Heart right ventricle (tissue), 16 donors: ENCODE results near the gene SSBP3. TPM values are rescaled to one million over a fixed set of nuclear protein-coding genes. Genes with fewer than 3 reads are reported as not detected.

Experiments
- ATAC-seq, 8 donors: fragments of 200-7000 bp; cut with Tn5 transposase; one replicate each; pipeline ENCODE4 v1.9.1; 2020; ENCODE audit warnings: mild to moderate bottlenecking in 8 of 8, moderate library complexity in 8 of 8, moderate number of reproducible peaks in 1 of 8
- DNase-seq, 2 donors: peaks; one replicate each; pipeline ENCODE4 v3.0.0-alpha.2; 2020
- H3K27ac ChIP-seq, 10 donors: fragments of 200-600 bp; sonication (generic) in 2 of 10; one replicate each; pipeline versions ENCODE4 v1.5.0 to v1.8.0; 2020 to 2022; ENCODE audit warnings: mild to moderate bottlenecking in 3 of 10
- H3K27me3 ChIP-seq, 7 donors: fragments of 200-600 bp; one replicate each; pipeline ENCODE4 v1.8.0; 2021 to 2022; ENCODE audit warnings: mild to moderate bottlenecking in 2 of 7
- H3K36me3 ChIP-seq, 9 donors: fragments of 200-600 bp; sonication (generic) in 1 of 9; one replicate each; pipeline versions ENCODE4 v1.5.0 to v1.8.0; 2020 to 2022; ENCODE audit warnings: mild to moderate bottlenecking in 2 of 9
- H3K4me1 ChIP-seq, 9 donors: fragments of 200-600 bp; sonication (generic) in 1 of 9; one replicate each; pipeline versions ENCODE4 v1.5.0 to v1.8.0; 2020 to 2022; ENCODE audit warnings: mild to moderate bottlenecking in 4 of 9
- H3K4me3 ChIP-seq, 10 donors: fragments of 200-600 bp; sonication (generic) in 2 of 10; one replicate each; pipeline versions ENCODE4 v1.5.0 to v1.8.0; 2020 to 2022; ENCODE audit warnings: mild to moderate bottlenecking in 7 of 10, moderate library complexity in 2 of 10
- H3K9me3 ChIP-seq, 11 donors: fragments of 200-600 bp in 10 of 11; sonication (generic) in 2 of 11; one replicate each; pipeline versions ENCODE4 v1.5.0 to v1.8.0; 2013 to 2022; ENCODE audit warnings: mild to moderate bottlenecking in 2 of 11, control low read depth in 1 of 11, moderate library complexity in 1 of 11
- CTCF ChIP-seq, 9 donors: fragments of 200-600 bp; sonication (generic) in 2 of 9; IDR thresholded peaks; one replicate each; pipeline versions ENCODE4 v1.5.0 to v1.8.0; 2021 to 2022; ENCODE audit warnings: antibody characterized with exemption in 9 of 9, mild to moderate bottlenecking in 5 of 9, moderate library complexity in 1 of 9
- WGBS, 2 donors: extraction: QIAGEN DNeasy Blood & Tissue Kit; methylation state at CpG; one replicate each; pipeline ENCODE4 v1.1.7; 2013; ENCODE audit warnings: inconsistent platforms in 1 of 2; 5-methylcytosine and 5-hydroxymethylcytosine counted together
- intact Hi-C, 10 donors: fragments of 100-400 bp; cut with DNase I; formaldehyde crosslinking; loops; one replicate each; pipeline versions ENCODE4 v1.11.1 to v1.14.2; 2022
- polyA plus RNA-seq, 2 donors: library from polyadenylated mRNA; stranded (reverse); fragments of 200-250 nt; gene quantifications; one replicate each; pipeline ENCODE4 v1.2.3, GENCODE V29; 2013
- total RNA-seq, 10 donors: library from RNA; stranded (reverse); fragmentation: NEBNext Ultra II Directional in 3 of 10; extraction: Animal tissue kit (Norgen Biotek cat#: 25700) in 3 of 10; gene quantifications; one replicate each; pipeline versions ENCODE4 v1.2.1 to v1.2.4, GENCODE V29; 2021 to 2023
- donor health status: Arrhythmogenic right ventricular cardiomyopathy.
- donor health status: ischemic (EF 13 %, LVEDD 7.1; RV severe dilation, severe dysfunction).
- donor health status: healthy with polysubstance abuse.
- donor health status: DM: no; HTN: yes; CAD: no.
- donor health status: DM: no; HTN: no; CAD: no.
- donor health status: ischemic (EF 25% LVEDD 6.9; RV normal size, moderate dysfunction).
- donor health status: ischemic (EF 25% LVEDD 5.7; RV mildly dilated, moderate dysfunction).
- donor health status: healthy.
- donor health status: DM: yes; HTN: yes; CAD: no.
- donor health status: Ischemic cardiomyopathy.
- donor health status: ischemic (EF 35%, LVEDD 5.7; RV mildly dilated, moderate dysfunction).
- donor health status: nonischemic (EF 11% LVEDD 7.7; RV severe dilation, severe dysfunction).
- donor health status: DM: yes; HTN: yes; CAD: no.
- donor health status: PGD.
- donor health status: ischemic (EF 29% LVEDD 5.4; RV normal size, mild dysfunction).
- donor health status: nonischemic (EF 23%, LVEDD 6.1; RV moderate dilation, normal function).

Gene SSBP3
- total and polyA plus RNA-seq, 12 donors: 17.6 to 71.9 (median 52.8) TPM

DNA sequence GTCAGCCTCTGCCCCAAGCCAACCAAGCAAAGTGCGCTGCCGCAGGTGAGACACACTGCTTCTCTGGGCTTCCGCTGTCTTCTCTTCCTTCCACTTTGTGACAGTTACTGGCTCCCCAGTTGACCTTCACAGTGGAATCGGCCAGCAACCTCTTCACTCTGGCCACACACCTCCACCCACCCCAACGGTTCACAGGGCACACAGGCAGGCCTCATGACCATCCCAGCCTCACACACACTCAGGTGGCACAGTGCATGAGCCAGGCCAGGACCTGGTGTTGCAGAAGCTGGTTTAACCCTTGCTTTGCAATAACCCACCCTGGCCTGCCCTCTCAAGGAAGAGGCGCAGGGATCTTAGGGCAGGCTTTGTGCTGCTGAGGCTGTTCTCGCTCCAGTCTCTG is 69.2 kb downstream of the SSBP3 start:
- H3K4me3 ChIP-seq: no peak overlapping the region
- no peaks in the 10 kb centered on the region for H3K9me3 ChIP-seq
- ATAC-seq: peak in 1 of 8 donors; percentile 19
- peak overlapping the region in 2 of 10 donors; percentile 77 to 93 for H3K27ac ChIP-seq
- intact Hi-C loops: loop anchor here in 2 of 10 donors (5.0 to 10.0 kb wide), 2 partner anchors 58 to 60 kb away; no protein-coding TSS in a partner anchor
- 81 to 82% methylated on average over 7 of the region's 7 CpGs for WGBS, 2 donors
- no peak for DNase-seq
- H3K4me1 ChIP-seq: peaks cover 31 to 92% (median 65%) of the 10 kb centered on the region in 9 donors
- no peaks in the 10 kb centered on the region for H3K27me3 ChIP-seq
- H3K36me3 ChIP-seq: no peaks in the 10 kb centered on the region
- TF ChIP-seq CTCF (IDR thresholded peaks at IDR 0.05): no peak

GRCh38 chr1:54336116-54336515 is 70.1 kb downstream of the SSBP3 start:
- H3K27ac ChIP-seq: peak overlapping the region in 8 of 10 donors; percentile 72 to 93 (median 82)
- H3K4me1 ChIP-seq: peaks cover 36 to 99% (median 75%) of the 10 kb centered on the region in 9 donors
- H3K27me3 ChIP-seq: no peaks in the 10 kb centered on the region
- no peaks in the 10 kb centered on the region for H3K36me3 ChIP-seq
- no peak for ATAC-seq
- H3K9me3 ChIP-seq: no peaks in the 10 kb centered on the region
- no peak for TF ChIP-seq CTCF (IDR thresholded peaks at IDR 0.05)
- no peak for DNase-seq
- intact Hi-C loops: loop anchor here in 2 of 10 donors (5.0 to 10.0 kb wide), 2 partner anchors 59 kb away; no protein-coding TSS in a partner anchor
- H3K4me3 ChIP-seq: peak overlapping the region in 2 of 10 donors; percentile 23 to 43
- WGBS, 2 donors: 73 to 75% methylated on average over 5 of the region's 5 CpGs

DNA sequence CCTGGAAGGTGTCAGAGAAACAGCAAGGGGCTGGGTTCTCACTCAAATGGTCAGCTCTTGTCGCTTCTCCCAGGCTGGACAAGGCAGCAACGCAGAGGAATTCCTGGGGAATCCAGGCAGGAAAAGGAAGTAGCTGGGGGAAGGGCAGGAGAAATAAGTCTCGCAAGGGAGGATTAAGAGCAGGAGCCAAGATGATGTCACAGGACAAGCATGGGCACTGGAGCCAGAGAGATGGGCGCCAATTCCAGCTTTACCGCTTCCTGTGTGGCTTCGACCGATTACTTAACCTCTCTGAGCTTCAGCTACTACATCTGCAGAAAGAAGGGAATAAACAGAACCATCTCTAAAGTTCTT is 70.5 kb downstream of the SSBP3 start:
- TF ChIP-seq CTCF (IDR thresholded peaks at IDR 0.05): no peak
- intact Hi-C loops: loop anchor here in 2 of 10 donors (5.0 to 10.0 kb wide), 2 partner anchors 58 to 59 kb away; no protein-coding TSS in a partner anchor
- DNase-seq: peak; percentile 47 to 87
- H3K27me3 ChIP-seq: no peaks in the 10 kb centered on the region
- H3K4me1 ChIP-seq: peaks cover 36 to 100% (median 77%) of the 10 kb centered on the region in 9 donors
- peak overlapping the region in 7 of 10 donors; percentile 14 to 43 (median 27) for H3K4me3 ChIP-seq
- peak overlapping the region in 9 of 10 donors; percentile 71 to 93 (median 79) for H3K27ac ChIP-seq
- H3K9me3 ChIP-seq: no peaks in the 10 kb centered on the region
- no peaks in the 10 kb centered on the region for H3K36me3 ChIP-seq
- WGBS, 2 donors: 30 to 43% methylated on average over 7 of the region's 7 CpGs
- ATAC-seq: peak; percentile 16 to 82 (median 75)

GRCh38 chr1:54335011-54335754 is 71.0 kb downstream of the SSBP3 start:
- DNase-seq (no peak), ATAC-seq (peak in 5 of 8 donors; percentile 4 to 14 (median 12))
- H3K4me3 ChIP-seq: peak overlapping the region in 7 of 10 donors; percentile 14 to 43 (median 27)
- intact Hi-C loops: loop anchor here in 2 of 10 donors (5.0 to 10.0 kb wide), 2 partner anchors 58 to 60 kb away; no protein-coding TSS in a partner anchor
- H3K9me3 ChIP-seq: no peaks in the 10 kb centered on the region
- no peaks in the 10 kb centered on the region for H3K27me3 ChIP-seq
- H3K36me3 ChIP-seq: no peaks in the 10 kb centered on the region
- TF ChIP-seq CTCF (IDR thresholded peaks at IDR 0.05): no peak
- peaks cover 36 to 100% (median 80%) of the 10 kb centered on the region in 9 donors for H3K4me1 ChIP-seq
- peak overlapping the region in 9 of 10 donors; percentile 71 to 93 (median 79) for H3K27ac ChIP-seq
- 39 to 52% methylated on average over 13 of the region's 13 CpGs for WGBS, 2 donors
